ENCODE measurements around the gene SLC8A1. TPM values are rescaled to one million over a fixed set of nuclear protein-coding genes. Genes with fewer than 3 reads are reported as not detected.

Gene SLC8A1
- total and polyA plus RNA-seq, 8 donors: 5.4 to 39.7 (median 6.6) TPM

- H3K4me3 ChIP-seq: no peak overlapping the region
- ATAC-seq: no peak
- intact Hi-C loops (cut with DNase I): no loop called here
- no peak for TF ChIP-seq CTCF (IDR thresholded peaks at IDR 0.05)
- H3K27ac ChIP-seq: no peak overlapping the region
- H3K9me3 ChIP-seq: no peaks in the 10 kb centered on the region
- no peaks in the 10 kb centered on the region for H3K4me1 ChIP-seq
- no peaks in the 10 kb centered on the region for H3K27me3 ChIP-seq
- no peak for DNase-seq
- no peaks in the 10 kb centered on the region for H3K36me3 ChIP-seq
Observed at GRCh38 chr2:40321822-40322221, 130.1 kb downstream of the SLC8A1 start.

- no peak overlapping the region for H3K4me3 ChIP-seq
- ATAC-seq (no peak), DNase-seq (peak in 2 of 4 donors; percentile 19 to 36)
- intact Hi-C loops (cut with DNase I): no loop called here
- H3K27ac ChIP-seq: no peak overlapping the region
- no peaks in the 10 kb centered on the region for H3K9me3 ChIP-seq
- TF ChIP-seq CTCF (IDR thresholded peaks at IDR 0.05): no peak
- H3K36me3 ChIP-seq: no peaks in the 10 kb centered on the region
- H3K4me1 ChIP-seq: no peaks in the 10 kb centered on the region
- H3K27me3 ChIP-seq: no peaks in the 10 kb centered on the region
Observed at GRCh38 chr2:40321016-40321623, 130.8 kb downstream of the SLC8A1 start.

- intact Hi-C loops (cut with DNase I): no loop called here
- no peaks in the 10 kb centered on the region for H3K4me1 ChIP-seq
- no peaks in the 10 kb centered on the region for H3K27me3 ChIP-seq
- ATAC-seq (no peak), DNase-seq (no peak)
- no peaks in the 10 kb centered on the region for H3K36me3 ChIP-seq
- no peak overlapping the region for H3K27ac ChIP-seq
- H3K9me3 ChIP-seq: peaks cover 0 to 14% of the 10 kb centered on the region in 2 donors
- TF ChIP-seq CTCF (IDR thresholded peaks at IDR 0.05): no peak
- no peak overlapping the region for H3K4me3 ChIP-seq
Observed at GRCh38 chr2:40318921-40319320, 133.0 kb downstream of the SLC8A1 start.

- Histone ChIP-seq H3K4me3 (no peak overlapping the region), H3K4me1 (no peaks in the 10 kb centered on the region), H3K36me3 (no peaks in the 10 kb centered on the region), H3K27me3 (no peaks in the 10 kb centered on the region), H3K27ac (no peak overlapping the region), H3K9me3 (peaks cover 0 to 15% of the 10 kb centered on the region in 2 donors)
- DNase-seq: no peak
- intact Hi-C loops (cut with DNase I): no loop called here
- no peak for ATAC-seq
- no peak for TF ChIP-seq CTCF (IDR thresholded peaks at IDR 0.05)
Observed at GRCh38 chr2:40317761-40318160, 134.1 kb downstream of the SLC8A1 start.

- H3K4me3 ChIP-seq: no peak overlapping the region
- DNase-seq: no peak
- H3K4me1 ChIP-seq: no peaks in the 10 kb centered on the region
- H3K27me3 ChIP-seq: no peaks in the 10 kb centered on the region
- peaks cover 0 to 15% of the 10 kb centered on the region in 2 donors for H3K9me3 ChIP-seq
- no peak overlapping the region for H3K27ac ChIP-seq
- H3K36me3 ChIP-seq: no peaks in the 10 kb centered on the region
- intact Hi-C loops (cut with DNase I): no loop called here
- ATAC-seq: no peak
- TF ChIP-seq CTCF (IDR thresholded peaks at IDR 0.05): no peak
Observed at GRCh38 chr2:40317046-40317445, 134.8 kb downstream of the SLC8A1 start.

All from left lung (tissue), 10 donors.